HepG2 (cell line): ENCODE data around the gene TTLL11. TPM values are rescaled to one million over a fixed set of nuclear protein-coding genes. Genes with fewer than 3 reads are reported as not detected.

Experiments used
- HOXA9 ChIP-seq: sonication (generic); formaldehyde crosslinking; IDR thresholded peaks from 2 replicates; pipeline ENCODE4 v1.8.1; 2022; ENCODE audit warnings: missing genetic modification reagents, mild to moderate bottlenecking, moderate library complexity, borderline replicate concordance
- MAFK ChIP-seq, 2 experiments: IDR thresholded peaks in 1 of 2; conservative IDR thresholded peaks in 1 of 2; 2 replicates each; pipeline ENCODE4 v1.6.1; 2011; ENCODE audit warnings: improper control_type of control experiment in 2 of 2, low read length in 2 of 2
- TCF7 ChIP-seq: sonication (generic); IDR thresholded peaks from 2 replicates; pipeline ENCODE4 v1.6.1; 2016; ENCODE audit warnings: antibody characterized with exemption, low read depth
- TGIF2 ChIP-seq: IDR thresholded peaks from 2 replicates; pipeline ENCODE4 v1.6.1; 2016; ENCODE audit warnings: control low read depth, missing compliant biosample characterization
- ZBTB37 ChIP-seq: sonication (generic); formaldehyde crosslinking; IDR thresholded peaks from 2 replicates; pipeline ENCODE4 v1.4.0; 2020; ENCODE audit warnings: mild to moderate bottlenecking, missing genetic modification reagents
- ZC3H4 ChIP-seq: sonication (generic); formaldehyde crosslinking; IDR thresholded peaks from 2 replicates; pipeline ENCODE4 v1.4.0; 2020; ENCODE audit warnings: missing genetic modification reagents, borderline replicate concordance
- ZNF318 ChIP-seq: sonication (generic); formaldehyde crosslinking; IDR thresholded peaks from 2 replicates; pipeline ENCODE4 v1.4.0; 2020; ENCODE audit warnings: mild to moderate bottlenecking, missing genetic modification reagents
- ZNF530 ChIP-seq: sonication (generic); formaldehyde crosslinking; IDR thresholded peaks from 2 replicates; pipeline ENCODE4 v1.5.0; 2020; ENCODE audit warnings: low read depth, mild to moderate bottlenecking, missing genetic modification reagents
- ZNF766 ChIP-seq: sonication (generic); formaldehyde crosslinking; IDR thresholded peaks from 2 replicates; pipeline ENCODE4 v1.5.0; 2020; ENCODE audit warnings: missing genetic modification reagents, borderline replicate concordance
- ZNF772 ChIP-seq: sonication (generic); formaldehyde crosslinking; IDR thresholded peaks from 2 replicates; pipeline ENCODE4 v1.5.0; 2020; ENCODE audit warnings: mild to moderate bottlenecking, missing genetic modification reagents
- polyA plus RNA-seq, 8 experiments: library from polyadenylated mRNA; depleted of rRNA in 3 of 8; stranded (reverse) in 7 of 8; unstranded in 1 of 8; fragments of >200 nt; fragmentation: Illumina TruSeq in 4 of 8; extraction: Trizol in 4 of 8; gene quantifications; 2 replicates each; pipeline versions ENCODE4 v1.2.1 to v1.2.3, GENCODE V29; 2011 to 2016; ENCODE audit warnings: low read depth in 4 of 8, missing spikeins in 1 of 8, mixed read lengths in 1 of 8; ENCODE audit not compliant: insufficient read depth in 1 of 8
- total RNA-seq, 5 experiments: library from RNA; depleted of rRNA; stranded (reverse); fragments of >200 nt; fragmentation: Illumina TruSeq; extraction: Trizol; gene quantifications; 2 replicates each; pipeline ENCODE4 v1.2.3, GENCODE V29; 2016; ENCODE audit warnings: low read depth in 1 of 5

TTLL11 gene
- total and polyA plus RNA-seq, 2 of the 13 experiments (the other 11 are each of a cell fraction or from before 2014, with no cell fraction given) = 4.5 to 5.2 TPM

DNA sequence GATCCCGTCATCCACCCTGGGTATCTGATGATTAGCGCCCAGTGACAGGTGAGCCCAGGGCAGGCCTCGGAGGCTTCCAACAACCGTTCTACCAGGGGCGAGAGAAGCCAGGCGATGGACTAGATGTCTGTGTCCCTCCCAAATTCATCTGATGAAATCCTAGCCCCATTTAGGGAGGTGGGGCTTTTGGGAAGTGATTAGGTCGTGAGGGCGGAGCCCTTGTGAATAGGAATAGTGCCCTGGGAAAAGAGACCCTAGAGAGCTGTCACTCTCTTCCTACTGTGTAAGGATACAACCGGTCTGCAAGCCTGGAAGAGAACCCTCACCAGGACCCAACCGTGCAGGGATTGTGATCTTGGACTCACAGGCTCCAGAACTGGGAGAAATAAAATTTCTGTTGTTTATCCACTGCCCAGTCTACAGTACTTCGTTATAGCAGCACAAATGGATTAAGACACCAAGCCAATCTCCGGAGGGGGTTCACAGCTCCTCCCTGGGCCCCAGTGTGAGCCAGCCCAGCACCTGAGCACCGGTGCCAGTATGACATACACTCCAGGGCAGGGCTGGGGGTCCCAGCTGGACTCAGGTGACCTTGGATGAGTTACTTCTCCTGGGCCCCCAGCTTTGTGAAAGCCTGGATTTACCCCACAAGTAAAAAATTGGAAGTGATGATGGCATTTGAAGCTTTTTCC is 279.4 kb downstream of the TTLL11 start (continued):
- TF ChIP-seq ZNF766 (CRISPR knock-in tag) (no peak), HOXA9 (no peak), ZNF772 (CRISPR knock-in tag) (no peak), ZNF318 (no peak), MAFK (conservative IDR thresholded peaks at IDR 0.05 in 1 of 2, IDR thresholded peaks at IDR 0.05 in 1 of 2; ENCODE audit: low read length in 2 of 2) (no peak), TGIF2 (CRISPR knock-in tag) (no peak), ZBTB37 (CRISPR knock-in tag) (no peak), ZNF530 (CRISPR knock-in tag) (no peak), TCF7 (no peak), ZC3H4 (CRISPR knock-in tag) (no peak)
